Endometrial microvascular endothelial cells (primary cell): ENCODE measurements around the gene CPA1. TPM values are rescaled to one million over a fixed set of nuclear protein-coding genes. Genes with fewer than 3 reads are reported as not detected.
"Not testable (repeated sequence)": the region's sequence is repeated elsewhere in the genome, so short reads cannot be mapped to it uniquely, and the experiment has no call there.

ENCODE experiments used
- in situ Hi-C: cut with HindIII; loops from 2 replicates; pipeline ENCODE4 v1.10.0; 2017; ENCODE audit warnings: low sequenced_read_pairs, low pct_unique_long_range_greater_than_20kb; ENCODE audit errors: inconsistent ontology term
- total RNA-seq: library from RNA; depleted of rRNA; stranded (reverse); fragments of >200 nt; gene quantifications from one replicate; pipeline ENCODE4 v1.2.3, GENCODE V29; 2015; ENCODE audit errors: inconsistent ontology term

CPA1 gene
- total RNA-seq, 1 donor from 2014 or later: not detected

- in situ Hi-C loops: no loop called here
Observed at GRCh38 chr7:130369110-130369711, 11.1 kb upstream of the CPA1 start.

GRCh38 chr7:130369831-130370550 is 10.3 kb upstream of the CPA1 start:
- in situ Hi-C loops: no loop called here

- in situ Hi-C loops: no loop called here
Observed at GRCh38 chr7:130371046-130371445, 9.2 kb upstream of the CPA1 start.

- in situ Hi-C loops: no loop called here
Observed at GRCh38 chr7:130372402-130373165, 7.7 kb upstream of the CPA1 start.

- in situ Hi-C loops: no loop called here
Observed at GRCh38 chr7:130374507-130374906, 5.8 kb upstream of the CPA1 start.

GRCh38 chr7:130376461-130376860 is 3.8 kb upstream of the CPA1 start:
- in situ Hi-C loops: not testable (repeated sequence)

- in situ Hi-C loops: no loop called here
Observed at GRCh38 chr7:130377178-130377577, 3.1 kb upstream of the CPA1 start.

- in situ Hi-C loops: no loop called here
Observed at GRCh38 chr7:130379019-130379418, 1.3 kb upstream of the CPA1 start.

- in situ Hi-C loops: no loop called here
Observed at GRCh38 chr7:130379532-130379920, 768 bp upstream of the CPA1 start.

- in situ Hi-C loops: no loop called here
Observed at GRCh38 chr7:130380861-130381455, 664 bp downstream of the CPA1 start.

GRCh38 chr7:130381468-130382312 is 1.4 kb downstream of the CPA1 start:
- in situ Hi-C loops: no loop called here

GRCh38 chr7:130383187-130383980 is 3.1 kb downstream of the CPA1 start:
- in situ Hi-C loops: no loop called here

GRCh38 chr7:130384371-130384801 is 4.1 kb downstream of the CPA1 start:
- in situ Hi-C loops: no loop called here

- in situ Hi-C loops: no loop called here
Observed at GRCh38 chr7:130384841-130385599, 4.7 kb downstream of the CPA1 start.

- in situ Hi-C loops: no loop called here
Observed at GRCh38 chr7:130385600-130386066, 5.3 kb downstream of the CPA1 start.

GRCh38 chr7:130386876-130387275 is 6.6 kb downstream of the CPA1 start:
- in situ Hi-C loops: no loop called here

GRCh38 chr7:130387306-130387627 is 7.0 kb downstream of the CPA1 start:
- in situ Hi-C loops: no loop called here
